NOMO-1 treated with DMSO at 0.1 percent for 48 hours (cell line): ENCODE data around the gene SERINC4.
"Not testable (repeated sequence)": the region's sequence is repeated elsewhere in the genome, so short reads cannot be mapped to it uniquely, and the experiment has no call there.

ENCODE experiments used
- DNase-seq: peaks from one replicate; lab custom pipeline; 2025; ENCODE audit not compliant: unreplicated experiment; lab: John Stamatoyannopoulos, UW

The SERINC4 gene

GRCh38 chr15:43799945-43800285, at the start of gene SERINC4:
TSS of gene SERINC4 (minus strand) at chr15:43800220. CDS start at chr15:43799986, 234 bp downstream.
- DNase-seq = no peak

- DNase-seq = no peak
These were observed 45.4 kb upstream of the SERINC4 start for GRCh38 chr15:43845421-43845820.

GRCh38 chr15:43832485-43832884, 32.5 kb upstream of the SERINC4 start:
- DNase-seq = not testable (repeated sequence)

GRCh38 chr15:43831519-43832052, 31.6 kb upstream of the SERINC4 start:
- DNase-seq = not testable (repeated sequence)

GRCh38 chr15:43830691-43831275, 30.8 kb upstream of the SERINC4 start:
- DNase-seq = not testable (repeated sequence)

GRCh38 chr15:43829951-43830540, 30.0 kb upstream of the SERINC4 start:
- not testable (repeated sequence) for DNase-seq

- DNase-seq = peak; percentile 2
These were observed 28.1 kb upstream of the SERINC4 start for GRCh38 chr15:43828061-43828657.

- DNase-seq = peak; percentile 86
These were observed 26.7 kb upstream of the SERINC4 start, which contains the start of gene WDR76 for GRCh38 chr15:43826508-43827341. TSS of gene WDR76 (plus strand) at chr15:43827002. CDS start at chr15:43827033, 31 bp downstream.

GRCh38 chr15:43826029-43826507, 26.0 kb upstream of the SERINC4 start:
- DNase-seq = no peak

GRCh38 chr15:43825305-43825704, 25.3 kb upstream of the SERINC4 start:
- not testable (repeated sequence) for DNase-seq

GRCh38 chr15:43824302-43825246, 24.6 kb upstream of the SERINC4 start, which contains the start of gene MFAP1:
TSS of gene MFAP1 (minus strand) at chr15:43824690. CDS start at chr15:43824569, 121 bp downstream.
- peak; percentile 95 for DNase-seq

- no peak for DNase-seq
These were observed 21.5 kb upstream of the SERINC4 start for GRCh38 chr15:43821505-43821904.

GRCh38 chr15:43815064-43815463, 15.0 kb upstream of the SERINC4 start:
- not testable (repeated sequence) for DNase-seq

GRCh38 chr15:43808960-43809678, 9.1 kb upstream of the SERINC4 start:
- DNase-seq = peak; percentile 79

GRCh38 chr15:43808435-43808950, 8.5 kb upstream of the SERINC4 start:
- DNase-seq = no peak

- DNase-seq = not testable (repeated sequence)
These were observed 2.7 kb upstream of the SERINC4 start for GRCh38 chr15:43802676-43803075.

GRCh38 chr15:43800286-43801141, 494 bp upstream of the SERINC4 start, which contains the start of gene HYPK:
TSS of gene HYPK (plus strand) at chr15:43800599. CDS start at chr15:43800623, 24 bp downstream.
- peak; percentile 85 for DNase-seq
